Measurements from ENCODE around the gene ATP10B. TPM values are rescaled to one million over a fixed set of nuclear protein-coding genes. Genes with fewer than 3 reads are reported as not detected.

The ATP10B gene
- total and polyA plus RNA-seq, 10 of the 15 experiments (the other 5 are each of a cell fraction or from before 2014, with no cell fraction given): not detected

DNA sequence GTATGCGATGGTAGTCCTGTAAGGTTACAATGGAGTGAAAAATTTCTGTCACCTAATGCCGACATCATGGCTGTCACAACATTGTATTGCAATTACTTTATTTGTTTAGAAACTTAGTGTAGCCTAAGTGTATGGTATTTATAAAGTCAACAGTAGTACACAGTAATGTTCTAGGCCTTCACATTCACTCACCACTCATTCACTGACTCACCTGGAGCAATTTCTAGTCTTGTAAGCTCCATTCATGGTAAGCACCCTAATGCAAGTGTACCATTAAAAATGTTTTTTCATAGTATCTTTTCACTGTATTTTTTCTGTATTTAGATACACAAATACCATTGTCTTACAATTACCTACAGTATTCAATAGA, 58.5 kb downstream of the ATP10B start:
- 50% methylated on average over 2 of the region's 2 CpGs for WGBS (ENCODE audit: insufficient coverage, insufficient replicate concordance, low lambda C conversion rate, missing lambda C conversion rate)
- ATAC-seq (no peak), FAIRE-seq (no peak), DNase-seq (ENCODE audit: low read depth, low spot score) (no peak)
- H3K4me3 ChIP-seq: no peak overlapping the region
- no peaks in the 10 kb centered on the region for H3K79me2 ChIP-seq (ENCODE audit: control insufficient read depth, insufficient read depth, low read length)
- POLR2A ChIA-PET: no interaction called here
- intact Hi-C loops (cut with micrococcal nuclease; ENCODE audit: unreplicated experiment) (no loop called here), in situ Hi-C loops (cut with MboI) (no loop called here)
- H3K9ac ChIP-seq (ENCODE audit: control insufficient read depth, insufficient read depth, low read length): no peak overlapping the region
- CTCF ChIA-PET: no interaction called here
- H3K27me3 ChIP-seq (replicated peaks in 1 of 2; ENCODE audit: control insufficient read depth in 2 of 2, insufficient read depth in 2 of 2, low read length in 1 of 2): peaks cover 0 to 2% of the 10 kb centered on the region in 2 experiments; a peak in 1 of 4 replicates
- H3K4me2 ChIP-seq (ENCODE audit: control insufficient read depth, insufficient read depth): no peak overlapping the region
- no TSS peak for BruUV-seq (replicated peaks)
- H3K4me1 ChIP-seq (ENCODE audit: control insufficient read depth, insufficient read depth, low read length): no peaks in the 10 kb centered on the region
- RAD21 ChIA-PET (ENCODE audit: unreplicated experiment): no interaction called here
- H3K9me3 ChIP-seq (replicated peaks; ENCODE audit: control insufficient read depth, insufficient read depth, low read length): no peaks in the 10 kb centered on the region
- SMC1A ChIA-PET (ENCODE audit: uncharacterized antibody, unreplicated experiment): interaction anchor here (0.7 kb wide), 1 partner anchor 10 kb away, joined by 3 read pairs; no protein-coding TSS in a partner anchor
- no peaks in the 10 kb centered on the region for H3K36me3 ChIP-seq (ENCODE audit: control insufficient read depth in 2 of 2, insufficient read depth in 2 of 2, low read length in 1 of 2)
- no peaks in the 10 kb centered on the region for H4K20me1 ChIP-seq (ENCODE audit: control insufficient read depth, insufficient read depth)
- TF ChIP-seq TCF7 (IDR thresholded peaks at IDR 0.05; ENCODE audit: borderline replicate concordance): no peak
- TF ChIP-seq NFYA (IDR thresholded peaks at IDR 0.05; ENCODE audit: borderline replicate concordance, low read depth, low read length): no peak
- TF ChIP-seq, protein P1, sequence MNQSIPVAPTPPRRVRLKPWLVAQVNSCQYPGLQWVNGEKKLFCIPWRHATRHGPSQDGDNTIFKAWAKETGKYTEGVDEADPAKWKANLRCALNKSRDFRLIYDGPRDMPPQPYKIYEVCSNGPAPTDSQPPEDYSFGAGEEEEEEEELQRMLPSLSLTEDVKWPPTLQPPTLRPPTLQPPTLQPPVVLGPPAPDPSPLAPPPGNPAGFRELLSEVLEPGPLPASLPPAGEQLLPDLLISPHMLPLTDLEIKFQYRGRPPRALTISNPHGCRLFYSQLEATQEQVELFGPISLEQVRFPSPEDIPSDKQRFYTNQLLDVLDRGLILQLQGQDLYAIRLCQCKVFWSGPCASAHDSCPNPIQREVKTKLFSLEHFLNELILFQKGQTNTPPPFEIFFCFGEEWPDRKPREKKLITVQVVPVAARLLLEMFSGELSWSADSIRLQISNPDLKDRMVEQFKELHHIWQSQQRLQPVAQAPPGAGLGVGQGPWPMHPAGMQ (IDR thresholded peaks at IDR 0.05; ENCODE audit: borderline replicate concordance): no peak
- no peak for TF ChIP-seq POLR2AphosphoS5 (IDR thresholded peaks at IDR 0.05; ENCODE audit: low read length)
- no peak for TF ChIP-seq RCOR1 (conservative IDR thresholded peaks at IDR 0.05; ENCODE audit: low read depth, low read length)
- no peak for TF ChIP-seq RBBP5 (conservative IDR thresholded peaks at IDR 0.05)
- TF ChIP-seq, protein P2, sequence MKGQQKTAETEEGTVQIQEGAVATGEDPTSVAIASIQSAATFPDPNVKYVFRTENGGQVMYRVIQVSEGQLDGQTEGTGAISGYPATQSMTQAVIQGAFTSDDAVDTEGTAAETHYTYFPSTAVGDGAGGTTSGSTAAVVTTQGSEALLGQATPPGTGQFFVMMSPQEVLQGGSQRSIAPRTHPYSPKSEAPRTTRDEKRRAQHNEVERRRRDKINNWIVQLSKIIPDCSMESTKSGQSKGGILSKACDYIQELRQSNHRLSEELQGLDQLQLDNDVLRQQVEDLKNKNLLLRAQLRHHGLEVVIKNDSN (IDR thresholded peaks at IDR 0.05; ENCODE audit: borderline replicate concordance, extremely low read length, insufficient read depth, low read depth, low read length): no peak
- no peak for TF ChIP-seq NR2C1 (IDR thresholded peaks at IDR 0.05)
- TF ChIP-seq, protein P3, sequence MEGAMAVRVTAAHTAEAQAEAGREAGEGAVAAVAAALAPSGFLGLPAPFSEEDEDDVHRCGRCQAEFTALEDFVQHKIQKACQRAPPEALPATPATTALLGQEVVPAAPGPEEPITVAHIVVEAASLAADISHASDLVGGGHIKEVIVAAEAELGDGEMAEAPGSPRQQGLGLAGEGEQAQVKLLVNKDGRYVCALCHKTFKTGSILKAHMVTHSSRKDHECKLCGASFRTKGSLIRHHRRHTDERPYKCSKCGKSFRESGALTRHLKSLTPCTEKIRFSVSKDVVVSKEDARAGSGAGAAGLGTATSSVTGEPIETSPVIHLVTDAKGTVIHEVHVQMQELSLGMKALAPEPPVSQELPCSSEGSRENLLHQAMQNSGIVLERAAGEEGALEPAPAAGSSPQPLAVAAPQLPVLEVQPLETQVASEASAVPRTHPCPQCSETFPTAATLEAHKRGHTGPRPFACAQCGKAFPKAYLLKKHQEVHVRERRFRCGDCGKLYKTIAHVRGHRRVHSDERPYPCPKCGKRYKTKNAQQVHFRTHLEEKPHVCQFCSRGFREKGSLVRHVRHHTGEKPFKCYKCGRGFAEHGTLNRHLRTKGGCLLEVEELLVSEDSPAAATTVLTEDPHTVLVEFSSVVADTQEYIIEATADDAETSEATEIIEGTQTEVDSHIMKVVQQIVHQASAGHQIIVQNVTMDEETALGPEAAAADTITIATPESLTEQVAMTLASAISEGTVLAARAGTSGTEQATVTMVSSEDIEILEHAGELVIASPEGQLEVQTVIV (IDR thresholded peaks at IDR 0.05; ENCODE audit: borderline replicate concordance, partially characterized antibody): no peak
- TF ChIP-seq SMAD5 (IDR thresholded peaks at IDR 0.05; ENCODE audit: low read depth): no peak
- TF ChIP-seq, protein P4, sequence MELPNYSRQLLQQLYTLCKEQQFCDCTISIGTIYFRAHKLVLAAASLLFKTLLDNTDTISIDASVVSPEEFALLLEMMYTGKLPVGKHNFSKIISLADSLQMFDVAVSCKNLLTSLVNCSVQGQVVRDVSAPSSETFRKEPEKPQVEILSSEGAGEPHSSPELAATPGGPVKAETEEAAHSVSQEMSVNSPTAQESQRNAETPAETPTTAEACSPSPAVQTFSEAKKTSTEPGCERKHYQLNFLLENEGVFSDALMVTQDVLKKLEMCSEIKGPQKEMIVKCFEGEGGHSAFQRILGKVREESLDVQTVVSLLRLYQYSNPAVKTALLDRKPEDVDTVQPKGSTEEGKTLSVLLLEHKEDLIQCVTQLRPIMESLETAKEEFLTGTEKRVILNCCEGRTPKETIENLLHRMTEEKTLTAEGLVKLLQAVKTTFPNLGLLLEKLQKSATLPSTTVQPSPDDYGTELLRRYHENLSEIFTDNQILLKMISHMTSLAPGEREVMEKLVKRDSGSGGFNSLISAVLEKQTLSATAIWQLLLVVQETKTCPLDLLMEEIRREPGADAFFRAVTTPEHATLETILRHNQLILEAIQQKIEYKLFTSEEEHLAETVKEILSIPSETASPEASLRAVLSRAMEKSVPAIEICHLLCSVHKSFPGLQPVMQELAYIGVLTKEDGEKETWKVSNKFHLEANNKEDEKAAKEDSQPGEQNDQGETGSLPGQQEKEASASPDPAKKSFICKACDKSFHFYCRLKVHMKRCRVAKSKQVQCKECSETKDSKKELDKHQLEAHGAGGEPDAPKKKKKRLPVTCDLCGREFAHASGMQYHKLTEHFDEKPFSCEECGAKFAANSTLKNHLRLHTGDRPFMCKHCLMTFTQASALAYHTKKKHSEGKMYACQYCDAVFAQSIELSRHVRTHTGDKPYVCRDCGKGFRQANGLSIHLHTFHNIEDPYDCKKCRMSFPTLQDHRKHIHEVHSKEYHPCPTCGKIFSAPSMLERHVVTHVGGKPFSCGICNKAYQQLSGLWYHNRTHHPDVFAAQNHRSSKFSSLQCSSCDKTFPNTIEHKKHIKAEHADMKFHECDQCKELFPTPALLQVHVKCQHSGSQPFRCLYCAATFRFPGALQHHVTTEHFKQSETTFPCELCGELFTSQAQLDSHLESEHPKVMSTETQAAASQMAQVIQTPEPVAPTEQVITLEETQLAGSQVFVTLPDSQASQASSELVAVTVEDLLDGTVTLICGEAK (IDR thresholded peaks at IDR 0.05; ENCODE audit: borderline replicate concordance): no peak
- no peak for TF ChIP-seq STAT1 (conservative IDR thresholded peaks at IDR 0.05)
- no peak for TF ChIP-seq ATF7 (IDR thresholded peaks at IDR 0.05; ENCODE audit: low read depth)
- TF ChIP-seq NBN (IDR thresholded peaks at IDR 0.05): no peak
- no peak for TF ChIP-seq ZZZ3 (IDR thresholded peaks at IDR 0.05; ENCODE audit: control insufficient read depth, insufficient read length, low read depth)
- no peak for TF ChIP-seq TARDBP (IDR thresholded peaks at IDR 0.05; ENCODE audit: borderline replicate concordance)
- H3K27ac ChIP-seq (ENCODE audit: control insufficient read depth, insufficient read depth): no peak overlapping the region
- H2AFZ ChIP-seq (ENCODE audit: control insufficient read depth, low read depth, low read length): no peak overlapping the region

All from GM12878 (cell line).